ENCODE results near the gene NASP.

Gene NASP

DNA sequence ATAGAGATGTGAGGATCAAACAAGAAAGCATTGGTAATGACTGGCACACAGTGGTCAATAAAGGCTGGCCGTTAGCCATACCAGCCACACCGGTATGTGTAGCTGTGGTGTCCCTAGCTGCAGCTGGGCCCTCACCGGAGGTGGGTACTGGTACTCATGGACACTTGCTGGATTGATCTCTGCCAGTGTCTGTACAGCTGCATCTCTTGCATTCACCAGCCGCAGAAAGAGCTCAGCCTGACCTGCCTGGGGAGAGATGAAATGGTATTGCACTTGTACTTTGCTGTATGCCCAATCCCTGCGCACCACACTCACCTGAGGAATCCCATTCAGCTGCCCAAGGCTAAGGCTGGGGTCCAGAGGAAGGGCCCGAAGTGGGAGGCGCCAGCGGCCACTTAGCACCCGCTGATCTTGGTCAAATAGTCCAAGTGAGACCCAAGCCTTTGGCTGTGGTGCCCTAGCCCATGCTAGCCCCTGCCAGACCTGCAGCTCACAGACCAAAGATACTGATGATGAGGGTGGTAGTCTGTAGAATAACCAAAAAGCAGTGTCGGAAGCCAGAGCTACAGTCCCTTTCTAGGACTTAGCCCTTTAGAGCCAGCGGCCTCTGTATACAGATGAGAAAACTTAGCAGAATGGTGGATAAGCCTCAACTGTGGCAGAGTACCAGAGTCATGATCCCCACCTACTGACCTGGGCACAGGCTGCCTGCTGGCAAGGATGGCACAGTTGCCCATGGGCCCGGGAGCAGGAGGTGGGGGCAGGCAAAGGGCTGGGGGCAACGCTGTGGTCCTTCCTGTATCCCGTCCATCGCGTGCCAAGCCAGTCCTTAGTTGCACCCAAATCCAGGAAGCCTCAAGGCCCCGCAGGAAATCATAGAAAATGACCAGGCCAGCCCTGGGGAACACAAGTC, 37.0 kb downstream of the NASP start:
- DNase-seq, result no peak

DNA sequence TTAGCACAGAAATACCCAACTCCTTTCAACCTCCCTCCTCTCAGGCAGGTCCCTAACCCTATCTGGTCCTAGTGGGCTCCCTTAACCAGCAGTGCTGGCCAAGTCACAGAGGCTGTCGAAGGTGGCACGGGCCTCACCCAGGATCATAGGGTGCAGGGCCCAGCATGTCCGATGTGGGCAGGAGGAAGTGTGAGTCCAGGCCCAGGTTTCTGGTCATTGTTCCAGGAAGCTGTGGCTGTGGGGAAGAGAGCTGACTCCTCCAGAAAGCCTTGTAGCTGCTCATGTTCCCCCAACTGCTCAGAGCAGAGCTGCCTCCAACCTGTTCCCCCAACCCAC, 37.6 kb downstream of the NASP start:
- DNase-seq, result no peak

DNA sequence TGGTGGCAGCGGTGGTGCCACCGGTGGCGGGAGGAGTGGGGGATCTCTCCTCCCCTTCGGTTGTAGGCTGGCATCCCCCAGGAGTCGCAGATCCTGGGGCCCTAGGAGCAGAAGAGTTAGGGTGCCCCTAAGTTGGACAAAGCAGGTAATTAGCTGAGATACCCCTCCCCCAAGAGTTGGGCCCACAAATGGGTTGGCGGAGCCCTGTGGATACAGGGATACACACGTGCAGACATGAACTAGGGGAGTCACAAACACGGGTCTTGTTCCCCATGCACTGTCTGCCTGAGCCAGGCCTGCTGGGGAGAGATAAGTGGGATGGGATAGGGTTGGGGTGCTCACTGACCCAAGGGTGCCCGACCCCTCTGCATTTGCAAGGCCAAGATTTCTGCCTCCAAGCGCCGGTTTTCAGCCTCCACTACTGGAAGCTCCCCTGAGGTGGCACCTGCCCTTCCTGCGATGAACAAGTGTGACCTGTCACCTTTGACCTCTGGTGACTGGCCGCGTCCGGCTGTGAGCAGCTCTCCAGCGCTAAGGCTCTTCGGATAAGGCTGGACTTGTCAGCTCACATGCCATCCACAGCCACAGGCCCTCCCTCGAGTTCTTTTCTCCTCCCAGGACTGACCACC, 38.2 kb downstream of the NASP start:
- no peak for DNase-seq

- DNase-seq, result no peak
Observed at GRCh38 chr1:45622524-45623394, 38.9 kb downstream of the NASP start.

GRCh38 chr1:45623972-45624371, 40.1 kb downstream of the NASP start, which contains the start of gene CCDC17:
Gene CCDC17, minus strand, starts transcription at chr1:45624054. Its CDS starts 145 bp downstream, at chr1:45623909.
- no peak for DNase-seq

GRCh38 chr1:45629035-45629434, 45.2 kb downstream of the NASP start:
- DNase-seq, result no peak

GRCh38 chr1:45630429-45630828, 46.6 kb downstream of the NASP start:
- DNase-seq, result no peak

- DNase-seq, result no peak
Observed at GRCh38 chr1:45635211-45635610, 51.4 kb downstream of the NASP start.

DNA sequence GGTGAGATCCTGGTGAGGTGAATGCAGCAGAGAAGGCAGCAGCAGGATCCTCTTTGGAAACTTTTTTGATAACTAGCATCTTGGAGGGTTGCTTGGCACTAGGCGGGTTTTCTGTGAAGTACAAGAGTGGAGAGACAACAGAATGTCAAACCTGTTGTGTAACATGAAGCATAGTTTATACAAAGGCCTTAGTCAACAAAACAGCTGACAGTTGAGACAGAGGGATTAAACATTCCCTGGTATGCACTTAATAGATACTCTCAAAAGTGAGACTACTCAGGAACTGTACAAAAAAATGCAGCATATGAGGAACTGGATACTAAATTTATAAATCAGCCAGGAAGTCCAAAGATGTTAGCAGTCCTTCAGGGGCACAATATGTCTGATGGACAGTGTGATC, 56.5 kb downstream of the NASP start:
- DNase-seq, result no peak

GRCh38 chr1:45643321-45643720, 59.5 kb downstream of the NASP start:
- DNase-seq, result no peak

DNA sequence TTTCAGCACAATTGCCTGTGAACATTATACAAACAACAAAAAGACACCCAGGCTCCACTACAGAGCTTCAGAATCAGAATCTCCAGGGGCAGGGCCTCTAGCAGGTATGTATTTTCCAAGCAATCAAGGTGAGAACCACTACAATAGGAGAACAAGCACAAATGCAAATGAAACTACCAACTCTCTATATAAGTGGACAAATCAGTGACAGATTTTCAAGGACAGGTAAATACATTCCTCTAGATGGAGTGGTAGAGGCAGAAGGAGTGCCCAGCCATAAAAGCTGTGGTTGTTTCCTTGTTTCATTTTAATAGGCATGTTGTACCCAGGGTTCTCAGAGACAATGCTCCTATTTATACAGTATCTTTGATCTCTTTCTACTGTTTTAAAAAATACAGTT, 60.1 kb downstream of the NASP start:
- DNase-seq, result no peak

DNA sequence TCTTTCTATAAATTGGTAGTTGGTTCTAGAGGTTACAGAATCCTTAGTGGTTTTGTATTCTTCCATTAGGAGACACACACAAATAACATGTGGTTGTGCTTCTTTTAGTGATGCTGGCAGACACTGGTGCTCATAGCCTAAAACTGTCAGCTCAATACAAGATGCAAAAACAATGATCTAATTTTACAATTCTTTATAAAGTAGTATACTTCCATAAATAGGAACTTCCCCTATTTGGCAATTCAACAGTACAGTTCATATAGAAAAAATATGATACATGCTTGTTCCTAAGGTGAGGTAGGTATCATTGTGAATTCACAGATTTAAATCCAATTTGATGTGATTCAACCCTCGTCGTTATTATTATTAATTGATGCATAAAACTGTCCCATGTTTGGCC, 60.8 kb downstream of the NASP start:
- DNase-seq, result no peak

- DNase-seq, result peak in 3 of 14 donors; percentile 2 to 8 (median 5)
Observed at GRCh38 chr1:45647248-45648021, 63.6 kb downstream of the NASP start.

DNA sequence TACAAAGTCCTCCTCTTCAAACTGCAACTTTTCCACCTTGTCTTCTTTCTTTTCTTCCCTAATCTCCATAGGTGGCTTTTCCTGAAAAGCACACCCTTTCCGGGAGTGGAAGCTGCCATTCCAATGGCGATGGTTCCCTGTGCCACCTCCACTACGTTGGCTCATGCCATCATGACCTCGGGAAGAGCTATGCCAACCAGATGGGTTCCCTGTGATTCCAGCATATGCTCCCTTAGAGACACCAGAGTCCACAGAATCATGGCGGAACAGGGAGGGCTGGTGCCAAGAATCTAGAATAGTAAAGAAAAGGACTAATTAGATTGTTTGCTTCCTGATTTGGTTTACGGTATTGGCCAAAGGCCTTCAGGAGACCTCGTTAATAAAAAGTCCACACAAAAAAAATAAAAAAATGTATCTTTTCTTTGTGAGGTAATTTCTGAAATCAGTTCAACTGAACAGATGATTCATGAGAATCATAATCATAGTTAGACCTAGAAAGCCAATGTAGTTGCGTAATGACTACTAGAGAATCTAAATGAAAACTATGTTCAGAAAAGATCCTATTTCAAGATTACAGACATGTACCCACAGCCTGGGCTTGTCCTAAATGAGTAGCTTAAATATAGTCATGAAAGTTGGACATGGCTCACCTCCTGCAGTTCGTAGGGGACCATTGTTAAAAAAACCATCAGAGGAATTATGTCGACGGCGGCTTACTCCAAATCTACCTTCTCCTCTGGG, 70.9 kb downstream of the NASP start:
- DNase-seq, result peak in 1 of 14 donors; percentile 57

DNA sequence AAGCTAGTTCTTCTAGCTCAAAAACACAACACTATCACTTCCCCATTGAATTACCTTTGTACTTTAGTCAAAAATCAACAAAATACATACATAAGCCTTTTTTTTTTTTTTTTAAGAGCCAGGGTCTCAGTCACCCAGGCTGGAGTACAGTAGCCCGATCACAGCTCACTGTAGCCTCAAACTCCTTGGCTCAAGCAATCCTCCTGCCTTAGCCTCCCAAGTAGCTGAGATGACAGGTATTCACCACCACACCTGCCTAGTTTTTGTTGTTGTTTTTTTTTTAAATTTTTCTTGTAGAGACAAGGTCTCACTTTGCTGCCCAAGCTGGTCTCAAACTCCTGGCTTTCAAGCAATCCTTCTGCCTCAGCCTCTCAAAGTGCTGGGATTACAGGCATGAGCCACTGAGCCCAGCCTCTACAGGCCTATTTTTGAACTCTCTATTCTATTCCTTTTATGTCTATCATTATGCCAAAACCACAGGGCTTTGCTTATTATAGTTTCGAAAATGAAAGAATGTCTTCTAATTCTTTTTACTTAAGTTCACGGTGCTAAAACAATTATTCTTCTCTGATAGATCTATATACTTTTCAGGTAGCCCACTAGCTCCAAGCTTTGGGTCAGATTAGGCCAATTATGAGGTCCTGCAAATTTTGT, 72.9 kb downstream of the NASP start:
- no peak for DNase-seq

DNA sequence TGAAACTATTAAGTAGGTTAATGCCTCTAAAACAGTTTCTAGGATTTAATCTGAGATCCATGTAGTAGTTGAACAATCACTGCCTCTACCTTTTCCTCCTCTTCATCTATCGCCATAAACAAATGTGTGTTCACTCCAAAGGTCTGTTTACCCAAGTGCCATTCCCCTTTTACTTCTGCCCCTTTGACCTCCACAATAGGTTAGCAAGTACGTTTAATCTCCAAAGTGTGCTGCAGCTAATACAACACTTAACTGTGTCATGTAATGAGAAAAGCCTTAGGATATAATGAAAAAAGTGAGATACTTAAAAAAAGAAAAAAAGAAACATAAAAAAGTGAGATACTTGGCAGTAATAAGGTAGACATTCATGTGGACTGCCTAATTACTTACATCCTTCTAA, 74.3 kb downstream of the NASP start:
- no peak for DNase-seq

DNA sequence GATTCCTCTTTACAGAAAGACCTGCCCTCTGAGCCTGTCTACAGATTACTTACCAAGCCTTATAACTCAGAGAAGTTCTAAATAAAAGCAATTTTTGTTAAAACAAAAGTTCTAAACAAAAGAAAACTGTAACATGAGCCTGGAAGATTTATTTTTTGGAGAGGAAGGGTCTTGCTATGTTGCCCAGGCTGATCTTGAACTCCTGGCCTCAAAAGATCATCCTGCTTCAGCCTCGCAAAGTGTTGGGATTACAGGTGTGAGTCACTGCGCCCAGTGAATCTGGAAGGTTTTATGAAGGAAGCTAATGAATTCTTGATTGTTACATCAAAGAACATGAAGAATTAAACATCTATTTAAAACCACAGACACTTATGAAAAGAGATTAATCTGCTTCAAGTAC, 75.4 kb downstream of the NASP start:
- no peak for DNase-seq

DNA sequence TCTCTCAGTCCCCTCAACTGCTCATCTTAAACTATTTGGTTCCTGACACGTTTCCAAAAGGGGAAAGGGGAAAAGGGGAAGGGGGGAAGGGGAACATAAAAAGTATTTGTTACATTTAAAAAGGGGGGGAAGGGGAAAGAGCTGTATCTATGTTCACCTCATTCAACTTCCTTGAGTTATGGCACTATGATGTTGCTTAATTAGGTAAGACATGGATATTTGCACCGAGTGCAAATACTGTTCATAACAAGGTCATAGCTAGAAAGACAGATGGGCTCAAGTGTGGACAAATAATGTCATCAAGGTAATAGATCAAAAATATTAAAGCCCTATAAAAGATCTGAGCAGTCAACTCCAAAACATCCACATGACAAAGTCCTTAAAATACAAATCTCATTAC, 76.5 kb downstream of the NASP start:
- DNase-seq, result no peak

- DNase-seq, result no peak
Observed at GRCh38 chr1:45666836-45667235, 83.0 kb downstream of the NASP start.

- no peak for DNase-seq
Observed at GRCh38 chr1:45667321-45668111, 83.7 kb downstream of the NASP start.
